ENCODE results near the gene POLR1G.

POLR1G gene

GRCh38 chr19:45448425-45448756, 41.9 kb downstream of the POLR1G start:
- no peak for DNase-seq

- DNase-seq: no peak
Observed at GRCh38 chr19:45448887-45449299, 42.4 kb downstream of the POLR1G start.

- DNase-seq: no peak
Observed at GRCh38 chr19:45450012-45450333, 43.5 kb downstream of the POLR1G start.

GRCh38 chr19:45451131-45451849, 44.8 kb downstream of the POLR1G start:
- DNase-seq: no peak

GRCh38 chr19:45451850-45452387, 45.5 kb downstream of the POLR1G start:
- no peak for DNase-seq

GRCh38 chr19:45455707-45456499, 49.5 kb downstream of the POLR1G start:
- no peak for DNase-seq

GRCh38 chr19:45456500-45456815, 50.0 kb downstream of the POLR1G start:
- DNase-seq: no peak

GRCh38 chr19:45457776-45458175, 51.3 kb downstream of the POLR1G start:
- no peak for DNase-seq
